ENCODE data around the gene FAM13B.

GRCh38 chr5:137939331-137939730, 93.5 kb downstream of the FAM13B start:
- TF ChIP-seq CTCF (IDR thresholded peaks at IDR 0.05) (no peak), POLR2A (IDR thresholded peaks at IDR 0.05) (no peak)
